Adrenal gland (tissue), 12 donors: ENCODE data around the gene RIC8B. TPM values are rescaled to one million over a fixed set of nuclear protein-coding genes. Genes with fewer than 3 reads are reported as not detected.

Source experiments
- DNase-seq, 7 donors: peaks; one replicate each; pipeline ENCODE4 v3.0.0-alpha.2; 2019 to 2020
- H3K27ac ChIP-seq, 5 donors: fragments of 200-600 bp; sonication (generic) in 4 of 5; 1 replicate in 3 of 5; 2 replicates in 2 of 5; pipeline versions ENCODE4 v1.5.1 to v1.8.0; 2016 to 2020; ENCODE audit warnings: mild to moderate bottlenecking in 1 of 5
- H3K27me3 ChIP-seq: fragments of 200-600 bp; 2 replicates; pipeline ENCODE4 v1.8.0; 2021
- H3K36me3 ChIP-seq, 2 donors: fragments of 200-600 bp; replicated peaks in 1 of 2; 1 replicate in 1 of 2; 2 replicates in 1 of 2; pipeline versions ENCODE4 v1.5.1 to v1.8.0; 2018 to 2022
- H3K4me1 ChIP-seq, 2 donors: fragments of 200-600 bp; replicated peaks in 1 of 2; 1 replicate in 1 of 2; 2 replicates in 1 of 2; pipeline versions ENCODE4 v1.5.1 to v1.8.0; 2018 to 2021
- H3K4me3 ChIP-seq, 4 donors: fragments of 200-600 bp; sonication (generic) in 3 of 4; one replicate each; pipeline ENCODE4 v1.5.1; 2016 to 2018
- H3K9me3 ChIP-seq, 3 donors: fragments of 200-600 bp; sonication (generic) in 1 of 3; replicated peaks in 1 of 3; 1 replicate in 2 of 3; 2 replicates in 1 of 3; pipeline versions ENCODE4 v1.5.1 to v1.8.0; 2016 to 2021
- POLR2A ChIP-seq, 2 donors: fragments of 450-650 bp; IDR thresholded peaks; one replicate each; pipeline ENCODE4 v1.6.1; 2017; ENCODE audit warnings: antibody characterized with exemption in 2 of 2, mild to moderate bottlenecking in 2 of 2, moderate library complexity in 1 of 2
- WGBS, 4 donors: extraction: QIAGEN DNeasy Blood & Tissue Kit in 2 of 4; methylation state at CpG; one replicate each; pipeline versions ENCODE4 v1.1.5 to v1.1.7; 2013 to 2017; 5-methylcytosine and 5-hydroxymethylcytosine counted together
- intact Hi-C, 2 donors: fragments of 100-400 bp; cut with DNase I; formaldehyde crosslinking; loops; one replicate each; pipeline versions ENCODE4 v1.14.1 to v1.15.0; 2022 to 2023
- polyA plus RNA-seq, 3 donors: library from polyadenylated mRNA; stranded (reverse); fragments of 200-250 nt in 2 of 3; fragments of 350-450 nt in 1 of 3; fragmentation: Illumina TruSeq in 1 of 3; extraction: RNeasy Lipid Tissue Mini Kit (QIAGEN cat#74804) in 1 of 3; gene quantifications; one replicate each; pipeline ENCODE4 v1.2.3, GENCODE V29; 2013 to 2014
- total RNA-seq, 9 donors: library from RNA; depleted of rRNA in 4 of 9; stranded (reverse); fragments of >200 nt in 4 of 9; fragments of 120-200 nt in 1 of 9; fragmentation: NEBNext Ultra II Directional in 1 of 9; extraction: Animal tissue kit (Norgen Biotek cat#: 25700) in 1 of 9; gene quantifications; one replicate each; pipeline versions ENCODE4 v1.1.0 to v1.2.4, GENCODE V29; 2013 to 2023
- TF ChIP-seq, protein P1 (sequence below), 6 experiments: fragments of 450-650 bp in 4 of 6; fragments of 200-600 bp in 2 of 6; sonication (generic) in 1 of 6; IDR thresholded peaks; 1 replicate in 5 of 6; 2 replicates in 1 of 6; pipeline versions ENCODE4 v1.5.1 to v1.8.0; 2016 to 2021; ENCODE audit warnings: antibody characterized with exemption in 6 of 6, mild to moderate bottlenecking in 2 of 6, moderate library complexity in 1 of 6
- donor health status: healthy with polysubstance abuse.
- donor health status: Bipolar disorder and iron deficiency.
- donor health status: DM: yes; HTN: yes; CAD: no.
- donor health status: DM: no; HTN: no; CAD: no.
- donor health status: DM: no; HTN: no; CAD: no.
- donor health status: DM: yes; HTN: yes; CAD: no.

The RIC8B gene
- total and polyA plus RNA-seq, 12 donors: 5.1 to 29.3 (median 14.5) TPM

DNA sequence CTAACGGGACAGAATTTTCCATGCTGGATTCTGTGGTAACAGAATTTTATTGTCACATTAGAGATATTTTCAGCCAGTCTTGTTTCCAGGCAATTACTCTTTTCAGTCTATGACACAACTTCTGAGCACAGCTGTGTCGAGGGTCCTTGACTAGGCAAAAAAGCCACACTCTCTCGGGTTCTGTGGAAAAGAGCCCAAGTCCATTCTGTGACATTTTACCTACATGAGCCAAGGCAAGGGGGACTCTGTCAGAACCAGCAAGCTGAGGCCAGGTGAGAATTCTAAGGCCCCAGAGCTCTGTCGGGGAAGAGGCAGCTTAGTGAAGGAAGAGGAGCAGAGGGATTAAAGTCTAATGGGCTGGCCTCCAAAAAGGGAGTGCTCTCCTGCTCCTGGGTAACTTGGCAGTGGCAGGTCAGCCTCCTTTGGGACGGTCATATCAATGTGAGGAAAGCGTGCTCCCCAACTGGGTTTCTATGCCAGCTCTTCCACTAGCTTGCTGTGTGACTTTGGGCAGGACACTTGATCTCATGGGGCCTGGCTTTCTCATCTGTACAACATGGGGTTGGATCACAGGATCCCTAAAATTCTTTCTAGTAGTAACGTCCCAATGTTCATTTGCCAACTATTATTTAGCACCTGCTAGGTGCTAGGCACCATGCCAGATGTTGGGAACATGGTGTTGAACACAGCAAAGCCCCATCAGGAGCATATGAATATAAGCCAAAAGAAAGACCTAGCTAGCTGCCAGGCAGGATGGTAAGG is 16.0 kb upstream of the RIC8B start:
- DNase-seq: no peak
- no peak overlapping the region for H3K4me3 ChIP-seq
- 80 to 92% (median 86%) methylated on average over 6 to 7 of the region's 7 CpGs for WGBS, 4 donors
- no peaks in the 10 kb centered on the region for H3K9me3 ChIP-seq
- peak overlapping the region in 1 of 5 donors; percentile 27 for H3K27ac ChIP-seq
- no peak for TF ChIP-seq POLR2A (IDR thresholded peaks at IDR 0.05)
- TF ChIP-seq, protein P1, sequence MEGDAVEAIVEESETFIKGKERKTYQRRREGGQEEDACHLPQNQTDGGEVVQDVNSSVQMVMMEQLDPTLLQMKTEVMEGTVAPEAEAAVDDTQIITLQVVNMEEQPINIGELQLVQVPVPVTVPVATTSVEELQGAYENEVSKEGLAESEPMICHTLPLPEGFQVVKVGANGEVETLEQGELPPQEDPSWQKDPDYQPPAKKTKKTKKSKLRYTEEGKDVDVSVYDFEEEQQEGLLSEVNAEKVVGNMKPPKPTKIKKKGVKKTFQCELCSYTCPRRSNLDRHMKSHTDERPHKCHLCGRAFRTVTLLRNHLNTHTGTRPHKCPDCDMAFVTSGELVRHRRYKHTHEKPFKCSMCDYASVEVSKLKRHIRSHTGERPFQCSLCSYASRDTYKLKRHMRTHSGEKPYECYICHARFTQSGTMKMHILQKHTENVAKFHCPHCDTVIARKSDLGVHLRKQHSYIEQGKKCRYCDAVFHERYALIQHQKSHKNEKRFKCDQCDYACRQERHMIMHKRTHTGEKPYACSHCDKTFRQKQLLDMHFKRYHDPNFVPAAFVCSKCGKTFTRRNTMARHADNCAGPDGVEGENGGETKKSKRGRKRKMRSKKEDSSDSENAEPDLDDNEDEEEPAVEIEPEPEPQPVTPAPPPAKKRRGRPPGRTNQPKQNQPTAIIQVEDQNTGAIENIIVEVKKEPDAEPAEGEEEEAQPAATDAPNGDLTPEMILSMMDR (IDR thresholded peaks at IDR 0.05): no peak
- H3K27me3 ChIP-seq: no peaks in the 10 kb centered on the region
- H3K36me3 ChIP-seq: no peaks in the 10 kb centered on the region
- intact Hi-C loops: no loop called here
- H3K4me1 ChIP-seq: no peaks in the 10 kb centered on the region

DNA sequence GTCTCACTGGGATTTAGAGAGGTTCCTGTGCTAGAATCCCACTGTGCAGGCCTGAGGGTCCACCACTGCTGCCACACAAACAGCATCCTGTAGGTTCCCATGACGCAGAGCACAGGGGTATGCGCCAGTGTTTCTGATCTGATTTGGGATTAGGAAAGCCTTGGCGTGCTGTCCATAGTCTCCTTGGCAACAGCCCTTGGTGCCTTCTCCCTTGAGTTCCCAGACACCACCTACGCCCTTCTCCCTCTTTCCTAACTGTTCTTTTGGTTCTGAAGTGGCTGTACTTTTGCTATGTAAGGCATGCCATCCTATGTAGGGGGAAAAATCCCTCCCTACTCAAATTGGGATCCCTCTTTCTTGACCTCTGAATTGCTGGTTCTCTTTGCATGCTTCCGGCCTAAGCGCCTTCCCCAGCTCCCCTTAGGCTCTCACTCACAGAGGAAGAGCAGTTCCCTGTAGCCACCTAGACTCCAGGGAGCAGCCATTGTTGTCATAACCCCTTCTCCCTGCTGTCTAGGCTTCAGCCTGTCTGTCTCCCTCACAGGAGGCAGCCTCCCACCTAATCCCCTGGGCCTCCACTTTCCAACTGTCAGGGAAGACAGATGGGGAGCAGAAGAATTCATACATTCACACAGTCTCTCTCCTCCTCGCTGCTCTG is 14.8 kb upstream of the RIC8B start:
- H3K4me1 ChIP-seq: no peaks in the 10 kb centered on the region
- no peaks in the 10 kb centered on the region for H3K9me3 ChIP-seq
- intact Hi-C loops: no loop called here
- peak overlapping the region in 2 of 5 donors; percentile 24 to 45 for H3K27ac ChIP-seq
- WGBS, 4 donors: 78 to 88% (median 81%) methylated on average over 6 to 7 of the region's 7 CpGs
- no peak for TF ChIP-seq POLR2A (IDR thresholded peaks at IDR 0.05)
- TF ChIP-seq, protein P1 (IDR thresholded peaks at IDR 0.05): no peak
- DNase-seq: no peak
- H3K27me3 ChIP-seq: no peaks in the 10 kb centered on the region
- H3K4me3 ChIP-seq: no peak overlapping the region
- no peaks in the 10 kb centered on the region for H3K36me3 ChIP-seq

DNA sequence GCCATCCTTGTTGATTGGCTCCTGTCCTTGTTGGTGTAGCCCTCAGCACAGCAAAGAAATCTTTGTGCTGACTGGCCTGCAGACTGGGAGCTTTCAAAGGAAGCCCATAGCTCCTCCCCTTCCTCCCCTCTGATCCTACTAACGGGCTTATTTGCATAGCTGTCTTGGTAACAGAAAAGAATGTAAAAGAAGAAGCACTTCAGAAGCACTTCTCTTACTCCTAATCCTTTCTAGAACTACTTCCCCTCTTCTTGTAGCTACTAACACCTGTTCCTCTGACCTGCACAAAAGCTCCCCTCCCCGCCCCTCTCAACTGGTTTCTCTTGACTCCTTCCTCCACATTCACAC is 14.3 kb upstream of the RIC8B start:
- H3K4me3 ChIP-seq: no peak overlapping the region
- no peak for DNase-seq
- H3K36me3 ChIP-seq: no peaks in the 10 kb centered on the region
- 50 to 70% (median 57%) methylated on average over 2 of the region's 2 CpGs for WGBS, 4 donors
- no peak for TF ChIP-seq POLR2A (IDR thresholded peaks at IDR 0.05)
- TF ChIP-seq, protein P1 (IDR thresholded peaks at IDR 0.05): no peak
- H3K4me1 ChIP-seq: no peaks in the 10 kb centered on the region
- intact Hi-C loops: no loop called here
- peak overlapping the region in 2 of 5 donors; percentile 24 to 45 for H3K27ac ChIP-seq
- no peaks in the 10 kb centered on the region for H3K27me3 ChIP-seq
- H3K9me3 ChIP-seq: no peaks in the 10 kb centered on the region

DNA sequence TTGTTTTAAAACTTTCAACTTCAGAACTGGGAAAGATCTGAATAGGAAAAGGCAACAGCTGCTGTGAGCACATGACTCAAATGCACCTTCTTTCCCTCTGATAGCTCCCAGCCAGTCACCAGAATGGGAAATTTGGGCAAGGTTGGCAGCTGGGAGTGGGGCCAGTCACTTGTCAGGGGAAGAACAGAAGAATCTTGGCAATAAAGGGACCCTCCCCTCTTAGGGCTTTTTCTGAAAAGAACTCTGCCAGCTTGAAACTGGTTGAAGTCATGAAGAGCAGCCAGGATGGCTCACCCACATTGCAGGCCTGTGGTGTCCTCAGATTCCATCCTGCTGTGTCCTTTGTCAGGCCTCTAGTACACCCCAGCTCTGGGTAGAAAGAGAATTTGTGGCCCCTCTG is 10.3 kb upstream of the RIC8B start:
- Histone ChIP-seq H3K9me3 (no peaks in the 10 kb centered on the region), H3K4me3 (no peak overlapping the region), H3K27me3 (no peaks in the 10 kb centered on the region), H3K4me1 (peaks cover 15% of the 10 kb centered on the region in 2 donors), H3K27ac (no peak overlapping the region), H3K36me3 (no peaks in the 10 kb centered on the region)
- TF ChIP-seq, protein P1 (IDR thresholded peaks at IDR 0.05): no peak
- no peak for TF ChIP-seq POLR2A (IDR thresholded peaks at IDR 0.05)
- intact Hi-C loops: no loop called here
- no peak for DNase-seq
